ENCODE data around the gene MLYCD. TPM values are rescaled to one million over a fixed set of nuclear protein-coding genes. Genes with fewer than 3 reads are reported as not detected.

Gene MLYCD
- total and polyA plus RNA-seq, 2 donors (not counting 1 experiment from before 2014, with no cell fraction given): 2.3 to 17.1 TPM

GRCh38 chr16:83931556-83931955 is 32.6 kb downstream of the MLYCD start:
- Mint-ChIP-seq H3K4me3 (no peak overlapping the region), H3K9me3 (ENCODE audit: insufficient read depth) (no peaks in the 10 kb centered on the region), H3K27ac (no peak overlapping the region), H3K27me3 (no peaks in the 10 kb centered on the region), H3K4me1 (no peaks in the 10 kb centered on the region)
- H3K79me2 ChIP-seq (ENCODE audit: control insufficient read depth, insufficient read depth, low read length): no peaks in the 10 kb centered on the region
- ChIA-PET POLR2A (no interaction called here), CTCF (no interaction called here)
- no peak overlapping the region for H2AFZ ChIP-seq (ENCODE audit: insufficient read depth, low read depth, low read length, poor library complexity, severe bottlenecking)
- DNase-seq (no peak), ATAC-seq (ENCODE audit: low read depth) (no peak)
- H3K27ac ChIP-seq (ENCODE audit: low read length in 2 of 2): no peak overlapping the region
- no peaks in the 10 kb centered on the region for H3K4me1 ChIP-seq (ENCODE audit: control insufficient read depth in 2 of 2, insufficient read depth in 2 of 2, low read length in 2 of 2)
- no peak overlapping the region for H3K4me2 ChIP-seq (replicated peaks; ENCODE audit: low read depth, low read length, poor library complexity, severe bottlenecking)
- H3K9me3 ChIP-seq (ENCODE audit: control extremely low read depth in 1 of 3, control insufficient read depth in 2 of 3, insufficient read depth in 1 of 3, low read length in 2 of 3): no peaks in the 10 kb centered on the region
- no peak overlapping the region for H3K9ac ChIP-seq (ENCODE audit: low read length)
- H3K4me3 ChIP-seq (ENCODE audit: control extremely low read depth in 1 of 5, extremely low read depth in 1 of 5, insufficient read depth in 1 of 5, low read depth in 2 of 5, low read length in 4 of 5): no peak overlapping the region
- no peaks in the 10 kb centered on the region for H3K36me3 ChIP-seq (replicated peaks in 1 of 2; ENCODE audit: control extremely low read depth in 1 of 2, control insufficient read depth in 1 of 2, extremely low read depth in 1 of 2, insufficient read depth in 2 of 2, low read length in 1 of 2)
- no peaks in the 10 kb centered on the region for H3K27me3 ChIP-seq (replicated peaks in 1 of 4; ENCODE audit: control extremely low read depth in 1 of 4, control insufficient read depth in 3 of 4, insufficient read depth in 4 of 4, low read length in 3 of 4)
- H4K20me1 ChIP-seq (ENCODE audit: control insufficient read depth, insufficient read depth, low read length, poor library complexity, severe bottlenecking): no peaks in the 10 kb centered on the region
- intact Hi-C loops (cut with micrococcal nuclease): no loop called here
- TF ChIP-seq EZH2 (IDR thresholded peaks at IDR 0.05; ENCODE audit: borderline replicate concordance, insufficient read depth, low read depth, low read length, poor library complexity, severe bottlenecking) (no peak), CTCF (IDR thresholded peaks at IDR 0.05) (no peak)
- 97% methylated on average over 17 of the region's 17 CpGs for WGBS (ENCODE audit: insufficient coverage)

GRCh38 chr16:83932304-83932703 is 33.4 kb downstream of the MLYCD start:
- no peak overlapping the region for H3K4me2 ChIP-seq (replicated peaks; ENCODE audit: low read depth, low read length, poor library complexity, severe bottlenecking)
- TF ChIP-seq EZH2 (IDR thresholded peaks at IDR 0.05; ENCODE audit: borderline replicate concordance, insufficient read depth, low read depth, low read length, poor library complexity, severe bottlenecking) (no peak), CTCF (IDR thresholded peaks at IDR 0.05) (no peak)
- H2AFZ ChIP-seq (ENCODE audit: insufficient read depth, low read depth, low read length, poor library complexity, severe bottlenecking): no peak overlapping the region
- Mint-ChIP-seq H3K27me3 (no peaks in the 10 kb centered on the region), H3K27ac (no peak overlapping the region), H3K4me3 (no peak overlapping the region), H3K9me3 (ENCODE audit: insufficient read depth) (no peaks in the 10 kb centered on the region), H3K4me1 (no peaks in the 10 kb centered on the region)
- no peaks in the 10 kb centered on the region for H3K36me3 ChIP-seq (replicated peaks in 1 of 2; ENCODE audit: control extremely low read depth in 1 of 2, control insufficient read depth in 1 of 2, extremely low read depth in 1 of 2, insufficient read depth in 2 of 2, low read length in 1 of 2)
- ATAC-seq (ENCODE audit: low read depth) (no peak), DNase-seq (no peak)
- H3K4me1 ChIP-seq (ENCODE audit: control insufficient read depth in 2 of 2, insufficient read depth in 2 of 2, low read length in 2 of 2): no peaks in the 10 kb centered on the region
- WGBS (ENCODE audit: insufficient coverage): 92% methylated on average over 11 of the region's 11 CpGs
- no peaks in the 10 kb centered on the region for H3K27me3 ChIP-seq (replicated peaks in 1 of 4; ENCODE audit: control extremely low read depth in 1 of 4, control insufficient read depth in 3 of 4, insufficient read depth in 4 of 4, low read length in 3 of 4)
- no peak overlapping the region for H3K4me3 ChIP-seq (ENCODE audit: control extremely low read depth in 1 of 5, extremely low read depth in 1 of 5, insufficient read depth in 1 of 5, low read depth in 2 of 5, low read length in 4 of 5)
- no peaks in the 10 kb centered on the region for H3K79me2 ChIP-seq (ENCODE audit: control insufficient read depth, insufficient read depth, low read length)
- H3K9ac ChIP-seq (ENCODE audit: low read length): no peak overlapping the region
- ChIA-PET POLR2A (no interaction called here), CTCF (no interaction called here)
- no peaks in the 10 kb centered on the region for H4K20me1 ChIP-seq (ENCODE audit: control insufficient read depth, insufficient read depth, low read length, poor library complexity, severe bottlenecking)
- intact Hi-C loops (cut with micrococcal nuclease): no loop called here
- no peak overlapping the region for H3K27ac ChIP-seq (ENCODE audit: low read length in 2 of 2)
- H3K9me3 ChIP-seq (ENCODE audit: control extremely low read depth in 1 of 3, control insufficient read depth in 2 of 3, insufficient read depth in 1 of 3, low read length in 2 of 3): no peaks in the 10 kb centered on the region

Measured in B cell (primary cell).